Jurkat, Clone E6-1 (cell line): ENCODE measurements around the gene MPZL1.
"Not testable (repeated sequence)": the region's sequence is repeated elsewhere in the genome, so short reads cannot be mapped to it uniquely, and the experiment has no call there.

Source experiments
- DNase-seq: peaks from one replicate; pipeline ENCODE4 v3.0.0-alpha.2; 2011; ENCODE audit warnings: low read depth, low spot score
- H3K4me3 ChIP-seq: 2 replicates; pipeline ENCODE4 v1.5.1; 2011; ENCODE audit warnings: mild to moderate bottlenecking, low read length, control low read depth, moderate library complexity

Gene MPZL1

DNA sequence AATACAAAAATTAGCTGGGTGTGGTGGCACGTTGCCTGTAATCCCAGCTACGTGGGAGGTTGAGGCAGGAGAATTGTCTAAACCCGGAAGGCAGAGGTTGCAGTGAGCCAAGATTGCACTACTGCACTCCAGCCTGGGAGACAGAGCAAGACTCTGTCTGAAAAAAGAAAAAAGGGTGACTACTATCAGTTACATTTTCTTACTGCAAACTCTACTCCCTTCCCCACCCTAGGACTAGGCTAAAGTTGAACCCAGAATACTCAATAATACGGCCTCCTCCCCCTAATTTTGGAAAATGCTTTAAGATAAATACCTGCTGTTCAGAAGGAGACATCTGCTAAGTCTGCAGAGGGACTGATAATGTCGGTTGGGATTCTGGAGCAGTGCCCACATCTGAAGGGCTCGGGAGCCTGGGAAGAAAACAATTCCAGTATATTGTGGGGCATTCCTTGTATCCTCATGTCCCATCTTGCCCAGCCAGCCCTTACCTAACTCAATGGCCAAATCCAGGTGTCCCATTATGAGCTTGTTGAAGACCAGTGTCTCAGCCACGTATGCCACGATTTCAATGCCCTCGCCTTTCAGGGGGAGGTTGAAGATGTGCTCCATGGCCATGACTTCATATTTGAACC lies 102.5 kb downstream of the MPZL1 start:
- no peak for DNase-seq
- H3K4me3 ChIP-seq, result no peak overlapping the region

DNA sequence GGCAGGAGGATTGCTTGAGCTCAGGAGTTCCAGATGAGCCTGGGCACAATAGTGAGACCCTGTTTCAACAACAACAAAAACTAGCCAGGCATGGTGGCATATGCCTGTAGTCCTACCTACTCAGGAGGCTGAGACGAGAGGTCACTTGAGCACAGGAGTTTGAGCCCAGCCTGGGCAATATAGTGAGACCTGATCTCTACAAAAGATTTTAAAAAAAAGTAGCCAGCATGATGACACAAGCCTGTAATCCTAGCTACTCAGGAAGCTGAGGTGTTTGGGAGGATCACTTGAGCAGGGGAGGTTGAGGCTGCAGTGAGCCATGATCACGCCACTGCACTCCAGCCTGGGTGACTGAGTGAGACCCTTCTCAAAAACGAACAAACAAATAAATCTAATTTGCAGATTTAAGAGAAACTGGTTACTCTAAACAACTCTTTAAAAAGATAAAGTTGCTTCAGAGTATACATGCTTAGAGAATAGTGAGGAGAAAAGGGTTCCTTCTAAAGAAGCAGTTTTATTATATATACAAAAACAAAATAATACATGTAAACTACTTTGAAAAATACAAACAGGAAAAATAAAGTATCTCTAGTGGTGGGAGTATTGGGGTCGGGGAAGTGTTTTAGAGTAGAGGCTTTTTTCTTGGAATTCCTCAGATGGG lies 103.8 kb downstream of the MPZL1 start:
- no peak for DNase-seq
- no peak overlapping the region for H3K4me3 ChIP-seq

DNA sequence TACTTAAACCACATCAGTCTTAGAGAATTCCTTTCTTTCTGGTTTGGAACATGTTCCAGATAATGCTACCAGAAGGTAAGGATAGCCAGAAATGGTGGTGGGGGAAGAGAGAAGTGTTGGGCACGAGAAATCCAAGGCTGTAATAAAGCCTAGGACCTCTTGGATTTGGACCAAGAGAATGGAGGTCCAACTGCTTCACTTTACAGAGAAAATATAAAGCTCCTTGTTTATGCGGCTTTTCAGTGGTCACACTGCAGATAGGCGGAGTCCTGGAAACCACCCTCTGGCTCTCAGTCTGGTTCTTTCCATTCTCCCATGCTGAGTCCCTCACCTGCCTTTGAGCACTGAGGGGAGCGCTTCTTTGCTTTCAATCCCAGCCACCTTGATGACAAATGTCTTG lies 104.3 kb downstream of the MPZL1 start:
- no peak overlapping the region for H3K4me3 ChIP-seq
- DNase-seq, result no peak

GRCh38 chr1:167829868-167830267 lies 108.1 kb downstream of the MPZL1 start:
- H3K4me3 ChIP-seq, result no peak overlapping the region
- DNase-seq, result no peak

DNA sequence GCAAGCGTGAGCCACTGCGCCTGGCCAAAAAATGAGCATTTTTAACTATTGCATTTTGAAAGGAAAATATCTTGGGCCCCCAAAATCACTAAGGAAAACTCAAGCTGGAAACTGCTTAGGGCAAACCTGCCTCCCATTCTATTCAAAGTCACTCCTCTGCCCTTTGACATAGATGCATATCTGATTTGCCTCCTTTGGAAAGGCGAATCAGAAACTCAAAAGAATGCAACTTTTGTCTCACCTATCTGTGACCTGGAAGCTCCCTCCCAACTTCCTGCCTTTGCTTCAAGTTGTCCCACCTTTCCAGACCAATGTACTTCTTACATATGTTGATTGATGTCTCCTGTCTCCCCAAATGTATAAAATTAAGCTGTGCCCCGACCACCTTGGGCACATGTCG lies 108.9 kb downstream of the MPZL1 start:
- not testable (repeated sequence) for H3K4me3 ChIP-seq, DNase-seq

DNA sequence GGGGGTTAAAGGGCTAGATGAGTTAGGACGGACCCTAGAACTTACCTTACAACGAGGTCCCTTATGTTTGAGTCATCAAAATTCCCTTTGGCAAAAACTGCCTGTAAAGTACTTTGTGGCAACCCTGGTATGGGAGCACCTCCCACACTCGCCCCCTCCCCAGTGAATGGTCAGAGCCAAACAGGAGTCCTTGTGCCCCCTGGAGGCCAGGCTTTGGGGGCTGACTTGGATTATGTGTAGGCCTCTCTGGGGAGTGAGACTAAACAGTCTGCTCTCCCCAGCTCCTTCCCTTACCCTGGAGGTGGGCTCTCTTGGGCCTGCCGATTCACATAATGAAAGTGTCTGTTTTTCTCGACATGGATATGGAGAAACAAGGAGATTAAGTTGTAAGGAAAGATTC lies 110.9 kb downstream of the MPZL1 start:
- H3K4me3 ChIP-seq, result no peak overlapping the region
- no peak for DNase-seq

DNA sequence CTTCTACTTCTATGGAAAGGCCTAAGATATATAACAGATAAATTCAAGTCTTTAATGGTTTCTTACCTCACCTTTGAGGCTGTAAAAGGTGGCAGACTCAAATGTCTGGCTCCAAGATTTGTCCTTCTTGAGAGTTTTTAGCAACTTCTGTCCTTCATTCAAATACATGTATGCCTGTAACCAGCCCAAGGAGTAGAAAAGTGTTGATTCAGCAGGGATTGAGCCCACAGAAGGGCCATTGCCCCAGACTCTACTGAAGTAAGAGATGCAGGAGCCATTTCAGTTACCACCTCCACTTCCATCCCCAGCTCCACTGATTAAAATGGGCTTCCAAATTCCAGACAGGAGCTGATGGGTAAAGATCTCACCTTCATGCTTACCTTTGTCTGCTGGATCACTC lies 112.1 kb downstream of the MPZL1 start:
- DNase-seq, result no peak
- H3K4me3 ChIP-seq, result no peak overlapping the region

GRCh38 chr1:167836197-167836596 lies 114.4 kb downstream of the MPZL1 start:
- no peak for DNase-seq
- H3K4me3 ChIP-seq, result no peak overlapping the region

GRCh38 chr1:167837326-167837725 lies 115.5 kb downstream of the MPZL1 start:
- DNase-seq, result no peak
- H3K4me3 ChIP-seq, result no peak overlapping the region

DNA sequence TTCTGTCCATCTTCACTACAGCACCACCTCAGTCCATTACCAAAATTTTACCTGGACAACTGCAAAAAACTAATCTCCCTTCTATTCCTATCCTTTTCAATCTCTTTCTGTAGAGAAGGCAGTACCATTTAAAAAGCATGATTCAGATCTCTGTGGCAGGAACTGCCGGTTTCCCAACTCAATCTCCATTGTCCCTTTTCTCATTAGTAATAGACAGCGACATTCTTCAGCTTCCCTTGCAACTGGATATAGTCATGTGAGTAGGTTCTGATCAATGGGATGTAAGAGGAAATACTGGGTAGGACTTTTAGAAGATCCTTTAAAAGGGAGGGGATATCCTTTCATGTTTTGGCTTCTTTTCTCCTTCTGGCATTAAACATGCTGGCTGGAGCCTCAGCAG lies 117.2 kb downstream of the MPZL1 start:
- H3K4me3 ChIP-seq, result no peak overlapping the region
- no peak for DNase-seq
